Measurements from ENCODE around the gene RPA3. TPM values are rescaled to one million over a fixed set of nuclear protein-coding genes. Genes with fewer than 3 reads are reported as not detected.

Gene RPA3
- total RNA-seq, 2 donors from 2014 or later: 28.2 to 29.5 TPM

GRCh38 chr7:7654964-7655715 is 63.3 kb downstream of the RPA3 start:
- Histone ChIP-seq H3K4me3 (no peak overlapping the region), H3K9me3 (no peaks in the 10 kb centered on the region), H3K27ac (no peak overlapping the region), H3K27me3 (replicated peaks; ENCODE audit: insufficient read depth) (no peaks in the 10 kb centered on the region), H3K4me1 (replicated peaks) (no peaks in the 10 kb centered on the region), H3K36me3 (no peaks in the 10 kb centered on the region)
- intact Hi-C loops (cut with DNase I): no loop called here
- 83% methylated on average over 4 of the region's 4 CpGs for WGBS
- no peak for TF ChIP-seq POLR2A (IDR thresholded peaks at IDR 0.05)
- DNase-seq (ENCODE audit: low spot score): no peak

GRCh38 chr7:7653593-7654187 is 64.7 kb downstream of the RPA3 start:
- intact Hi-C loops (cut with DNase I): no loop called here
- H3K4me1 ChIP-seq (replicated peaks): no peaks in the 10 kb centered on the region
- no peak overlapping the region for H3K27ac ChIP-seq
- no peak overlapping the region for H3K4me3 ChIP-seq
- TF ChIP-seq POLR2A (IDR thresholded peaks at IDR 0.05): no peak
- peak in 2 of 4 experiments; percentile 18 to 24 for TF ChIP-seq CTCF (IDR thresholded peaks at IDR 0.05)
- no peaks in the 10 kb centered on the region for H3K27me3 ChIP-seq (replicated peaks; ENCODE audit: insufficient read depth)
- no peaks in the 10 kb centered on the region for H3K9me3 ChIP-seq
- H3K36me3 ChIP-seq: no peaks in the 10 kb centered on the region
- WGBS: 67% methylated on average over 3 of the region's 3 CpGs
- DNase-seq (ENCODE audit: low spot score): no peak

- WGBS: 60% methylated on average over 1 of the region's 1 CpG
- Histone ChIP-seq H3K36me3 (no peaks in the 10 kb centered on the region), H3K27ac (no peak overlapping the region), H3K27me3 (replicated peaks; ENCODE audit: insufficient read depth) (no peaks in the 10 kb centered on the region), H3K9me3 (no peaks in the 10 kb centered on the region), H3K4me3 (no peak overlapping the region), H3K4me1 (replicated peaks) (no peaks in the 10 kb centered on the region)
- no peak for DNase-seq (ENCODE audit: low spot score)
- intact Hi-C loops (cut with DNase I): no loop called here
- no peak for TF ChIP-seq POLR2AphosphoS5 (IDR thresholded peaks at IDR 0.05)
- TF ChIP-seq POLR2A (IDR thresholded peaks at IDR 0.05): no peak
- no peak for TF ChIP-seq CTCF (IDR thresholded peaks at IDR 0.05)
Observed at GRCh38 chr7:7652798-7653540, 65.4 kb downstream of the RPA3 start.

GRCh38 chr7:7651479-7651878 is 66.9 kb downstream of the RPA3 start:
- Histone ChIP-seq H3K4me3 (no peak overlapping the region), H3K36me3 (no peaks in the 10 kb centered on the region), H3K4me1 (replicated peaks) (no peaks in the 10 kb centered on the region), H3K27me3 (replicated peaks; ENCODE audit: insufficient read depth) (no peaks in the 10 kb centered on the region), H3K27ac (no peak overlapping the region), H3K9me3 (no peaks in the 10 kb centered on the region)
- 52% methylated on average over 3 of the region's 3 CpGs for WGBS
- TF ChIP-seq CTCF (IDR thresholded peaks at IDR 0.05): no peak
- TF ChIP-seq POLR2A (IDR thresholded peaks at IDR 0.05): no peak
- TF ChIP-seq POLR2AphosphoS5 (IDR thresholded peaks at IDR 0.05): no peak
- no peak for DNase-seq (ENCODE audit: low spot score)
- intact Hi-C loops (cut with DNase I): no loop called here

DNA sequence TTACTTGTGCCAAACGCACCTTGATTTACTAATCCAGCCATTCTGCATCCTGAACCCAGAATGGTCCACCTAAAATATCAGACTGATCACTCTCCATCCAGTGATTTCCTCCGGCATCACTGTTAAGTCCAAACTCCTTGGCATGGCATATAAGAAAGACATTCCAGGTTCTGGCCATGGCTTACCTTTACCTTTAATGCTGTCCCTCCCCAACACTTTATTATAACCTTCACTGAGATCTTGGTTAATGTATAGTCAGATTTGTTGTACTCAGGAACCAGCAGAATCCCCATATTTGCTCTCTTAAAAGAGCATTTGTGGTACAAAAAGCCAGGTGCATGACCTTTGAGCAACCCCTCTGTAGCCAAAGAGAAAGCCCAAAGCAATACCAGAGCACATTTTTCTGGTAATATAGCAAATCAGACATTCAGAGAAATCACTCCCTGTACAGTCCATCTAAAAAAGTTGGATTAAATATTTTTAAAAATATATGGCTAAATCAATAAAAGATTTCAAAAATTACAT is 67.7 kb downstream of the RPA3 start:
- H3K36me3 ChIP-seq: no peaks in the 10 kb centered on the region
- intact Hi-C loops (cut with DNase I): no loop called here
- WGBS: 92% methylated on average over 2 of the region's 2 CpGs
- H3K4me3 ChIP-seq: no peak overlapping the region
- H3K27me3 ChIP-seq (replicated peaks; ENCODE audit: insufficient read depth): no peaks in the 10 kb centered on the region
- DNase-seq (ENCODE audit: low spot score): no peak
- TF ChIP-seq POLR2A (IDR thresholded peaks at IDR 0.05): no peak
- no peaks in the 10 kb centered on the region for H3K9me3 ChIP-seq
- H3K27ac ChIP-seq: no peak overlapping the region
- H3K4me1 ChIP-seq (replicated peaks): no peaks in the 10 kb centered on the region

Data from prostate gland (tissue), 2 donors.